Measurements from ENCODE around the gene PGAM5.
A peak's percentile ranks its signal among the peaks of the same experiment; 100 is the strongest.
"Not testable (repeated sequence)": the region's sequence is repeated elsewhere in the genome, so short reads cannot be mapped to it uniquely, and the experiment has no call there.

PGAM5 gene

DNA sequence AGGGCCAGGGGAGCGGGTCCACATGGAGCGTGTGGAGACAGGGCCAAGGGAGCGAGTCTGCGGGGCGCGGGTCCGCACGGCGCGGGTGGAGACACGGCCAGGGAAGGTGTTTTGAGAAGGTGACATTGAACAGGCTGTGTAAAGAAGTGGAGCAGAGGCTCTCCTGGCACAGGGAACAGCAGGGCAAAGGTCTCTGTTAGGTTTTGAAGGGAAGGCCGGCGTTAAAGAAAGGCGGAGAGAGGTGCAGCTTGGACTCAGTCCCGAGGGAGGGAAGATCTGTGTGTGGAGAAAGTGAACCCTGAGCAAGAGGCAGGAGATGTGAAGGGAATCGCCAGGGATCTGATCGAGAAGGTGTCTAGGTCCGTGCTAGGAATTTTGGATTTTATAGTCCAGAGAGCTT, 21.4 kb upstream of the PGAM5 start:
- no peak for DNase-seq (ENCODE audit: low read depth)
- peak overlapping the region; percentile 38 for H3K4me3 ChIP-seq (ENCODE audit: low read depth, low read length)

DNA sequence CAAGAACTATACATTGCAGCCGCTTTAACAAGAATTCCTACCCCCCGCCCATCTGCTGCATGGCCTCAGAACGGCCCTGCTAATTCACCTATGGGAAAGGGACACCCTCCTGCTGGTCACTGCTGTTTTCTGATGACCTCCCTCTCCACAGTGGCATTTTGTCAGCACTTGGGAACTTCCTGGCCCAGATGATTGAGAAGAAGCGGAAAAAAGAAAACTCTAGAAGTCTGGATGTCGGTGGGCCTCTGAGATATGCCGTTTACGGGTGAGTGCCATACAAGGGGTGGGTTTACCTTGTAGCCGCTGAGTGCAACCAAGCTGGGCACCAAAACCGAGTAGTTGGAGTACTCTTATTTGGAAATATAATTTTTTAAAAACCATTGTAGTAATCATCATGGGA, 20.5 kb upstream of the PGAM5 start:
- TF ChIP-seq, protein P1, sequence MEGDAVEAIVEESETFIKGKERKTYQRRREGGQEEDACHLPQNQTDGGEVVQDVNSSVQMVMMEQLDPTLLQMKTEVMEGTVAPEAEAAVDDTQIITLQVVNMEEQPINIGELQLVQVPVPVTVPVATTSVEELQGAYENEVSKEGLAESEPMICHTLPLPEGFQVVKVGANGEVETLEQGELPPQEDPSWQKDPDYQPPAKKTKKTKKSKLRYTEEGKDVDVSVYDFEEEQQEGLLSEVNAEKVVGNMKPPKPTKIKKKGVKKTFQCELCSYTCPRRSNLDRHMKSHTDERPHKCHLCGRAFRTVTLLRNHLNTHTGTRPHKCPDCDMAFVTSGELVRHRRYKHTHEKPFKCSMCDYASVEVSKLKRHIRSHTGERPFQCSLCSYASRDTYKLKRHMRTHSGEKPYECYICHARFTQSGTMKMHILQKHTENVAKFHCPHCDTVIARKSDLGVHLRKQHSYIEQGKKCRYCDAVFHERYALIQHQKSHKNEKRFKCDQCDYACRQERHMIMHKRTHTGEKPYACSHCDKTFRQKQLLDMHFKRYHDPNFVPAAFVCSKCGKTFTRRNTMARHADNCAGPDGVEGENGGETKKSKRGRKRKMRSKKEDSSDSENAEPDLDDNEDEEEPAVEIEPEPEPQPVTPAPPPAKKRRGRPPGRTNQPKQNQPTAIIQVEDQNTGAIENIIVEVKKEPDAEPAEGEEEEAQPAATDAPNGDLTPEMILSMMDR (IDR thresholded peaks at IDR 0.05; ENCODE audit: control insufficient read depth, extremely low read depth, insufficient read depth), result no peak
- H3K4me3 ChIP-seq (ENCODE audit: low read depth, low read length), result no peak overlapping the region
- no peak for DNase-seq (ENCODE audit: low read depth)

More for the DNA sequence above, 21.4 kb upstream of the PGAM5 start:
- TF ChIP-seq, protein P1 (IDR thresholded peaks at IDR 0.05; ENCODE audit: control insufficient read depth, extremely low read depth, insufficient read depth), result no peak

DNA sequence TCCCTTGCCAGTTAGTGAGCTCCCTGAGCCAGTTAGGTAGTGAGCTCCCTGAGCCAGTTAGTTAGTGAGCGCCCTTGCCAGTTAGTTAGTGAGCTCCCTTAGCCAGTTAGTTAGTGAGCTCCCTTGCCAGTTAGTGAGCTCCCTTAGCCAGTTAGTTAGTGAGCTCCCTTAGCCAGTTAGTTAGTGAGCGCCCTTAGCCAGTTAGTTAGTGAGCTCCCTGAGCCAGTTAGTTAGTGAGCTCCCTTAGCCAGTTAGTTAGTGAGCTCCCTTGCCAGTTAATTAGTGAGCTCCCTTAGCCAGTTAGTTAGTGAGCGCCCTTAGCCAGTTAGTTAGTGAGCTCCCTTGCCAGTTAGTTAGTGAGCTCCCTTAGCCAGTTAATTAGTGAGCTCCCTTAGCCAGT, 18.6 kb upstream of the PGAM5 start:
- H3K4me3 ChIP-seq (ENCODE audit: low read depth, low read length), result not testable (repeated sequence)

DNA sequence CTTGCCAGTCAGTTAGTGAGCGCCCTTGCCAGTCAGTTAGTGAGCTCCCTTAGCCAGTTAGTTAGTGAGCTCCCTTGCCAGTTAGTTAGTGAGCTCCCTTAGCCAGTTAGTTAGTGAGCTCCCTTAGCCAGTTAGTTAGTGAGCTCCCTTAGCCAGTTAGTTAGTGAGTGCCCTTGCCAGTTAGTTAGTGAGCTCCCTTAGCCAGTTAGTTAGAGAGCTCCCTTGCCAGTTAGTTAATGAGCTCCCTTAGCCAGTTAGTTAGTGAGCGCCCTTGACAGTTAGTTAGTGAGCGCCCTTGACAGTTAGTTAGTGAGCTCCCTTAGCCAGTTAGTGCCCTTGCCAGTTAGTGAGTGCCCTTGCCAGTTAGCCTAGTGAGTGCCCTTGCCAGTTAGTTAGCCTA, 15.8 kb upstream of the PGAM5 start:
- not testable (repeated sequence) for H3K4me3 ChIP-seq (ENCODE audit: low read depth, low read length); DNase-seq (ENCODE audit: low read depth)

More for the DNA sequence above, 18.6 kb upstream of the PGAM5 start:
- DNase-seq (ENCODE audit: low read depth), result not testable (repeated sequence)

DNA sequence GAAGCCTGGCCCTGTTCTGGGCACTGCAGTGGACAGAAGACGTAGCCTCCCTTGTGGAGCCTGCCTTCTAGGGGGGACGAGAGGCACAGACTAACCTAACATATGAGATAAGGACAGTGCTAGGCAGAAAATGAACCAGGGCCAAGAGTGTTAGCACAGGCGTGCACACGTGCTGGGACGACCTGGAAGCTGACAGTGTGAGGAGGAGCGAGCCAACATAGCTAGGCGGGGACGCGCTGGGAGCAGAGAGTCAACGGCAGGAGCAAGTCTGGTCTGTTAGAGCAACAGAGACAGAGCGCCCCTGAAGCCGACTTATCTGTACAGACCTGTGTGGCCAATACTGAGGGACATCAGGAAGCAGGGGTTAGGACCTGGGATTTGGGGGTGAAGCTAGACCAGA, 15.2 kb upstream of the PGAM5 start:
- no peak for DNase-seq (ENCODE audit: low read depth)

DNA sequence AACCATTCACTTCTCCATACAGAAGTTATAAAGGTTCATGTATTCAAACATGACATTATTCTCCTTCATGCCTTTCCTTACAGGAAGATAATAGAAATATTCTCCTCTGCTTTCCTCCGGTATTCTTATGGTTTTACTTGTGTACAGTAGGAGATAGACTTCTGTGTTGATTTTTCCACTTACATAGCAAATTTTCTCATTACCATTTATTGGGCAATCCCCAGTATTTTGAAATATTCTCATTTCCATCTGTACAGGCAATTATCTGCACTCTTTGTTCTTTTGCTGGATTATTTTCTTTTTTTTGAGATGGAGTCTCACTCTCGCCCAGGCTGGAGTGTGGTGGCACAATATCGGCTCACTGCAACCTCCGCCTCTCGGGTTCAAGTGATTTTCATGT, 12.3 kb upstream of the PGAM5 start:
- DNase-seq (ENCODE audit: low read depth), result no peak
- no peak overlapping the region for H3K4me3 ChIP-seq (ENCODE audit: low read depth, low read length)

More for the DNA sequence above, 15.2 kb upstream of the PGAM5 start:
- TF ChIP-seq, protein P1 (IDR thresholded peaks at IDR 0.05; ENCODE audit: control insufficient read depth, extremely low read depth, insufficient read depth), result no peak
- no peak overlapping the region for H3K4me3 ChIP-seq (ENCODE audit: low read depth, low read length)

DNA sequence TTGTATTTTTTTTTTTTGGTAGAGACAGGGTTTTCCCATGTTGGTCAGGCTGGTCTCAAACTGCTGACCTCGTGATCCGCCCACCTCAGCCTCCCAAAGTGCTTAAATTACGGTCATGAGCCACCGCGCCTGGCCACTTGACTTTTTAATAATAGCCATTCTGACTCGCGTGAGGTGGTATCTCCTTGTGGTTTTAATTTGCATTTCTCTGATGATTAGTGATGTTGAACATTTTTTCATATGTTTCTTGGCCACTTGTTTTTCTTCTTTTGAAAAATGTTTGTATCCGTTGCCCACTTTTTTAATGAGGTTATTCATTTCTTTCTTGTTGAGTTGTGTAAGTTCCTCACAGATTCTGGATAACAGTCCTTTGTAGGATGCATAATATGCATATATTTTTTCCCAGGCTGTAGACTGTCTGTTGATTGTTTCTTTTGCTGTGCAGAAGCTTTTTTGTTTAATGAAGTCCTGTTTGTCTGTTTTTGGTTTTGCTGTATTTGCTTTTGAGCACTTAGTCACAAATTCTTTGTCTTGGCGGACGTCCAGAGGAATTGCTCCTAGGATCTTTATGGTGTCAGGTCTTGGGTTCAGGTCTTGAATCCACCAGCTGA, 10.3 kb upstream of the PGAM5 start:
- DNase-seq (ENCODE audit: low read depth), result peak; percentile 94
- TF ChIP-seq, protein P1 (IDR thresholded peaks at IDR 0.05; ENCODE audit: control insufficient read depth, extremely low read depth, insufficient read depth), result no peak
- H3K4me3 ChIP-seq (ENCODE audit: low read depth, low read length), result no peak overlapping the region

More for the DNA sequence above, 12.3 kb upstream of the PGAM5 start:
- TF ChIP-seq, protein P1 (IDR thresholded peaks at IDR 0.05; ENCODE audit: control insufficient read depth, extremely low read depth, insufficient read depth), result no peak

DNA sequence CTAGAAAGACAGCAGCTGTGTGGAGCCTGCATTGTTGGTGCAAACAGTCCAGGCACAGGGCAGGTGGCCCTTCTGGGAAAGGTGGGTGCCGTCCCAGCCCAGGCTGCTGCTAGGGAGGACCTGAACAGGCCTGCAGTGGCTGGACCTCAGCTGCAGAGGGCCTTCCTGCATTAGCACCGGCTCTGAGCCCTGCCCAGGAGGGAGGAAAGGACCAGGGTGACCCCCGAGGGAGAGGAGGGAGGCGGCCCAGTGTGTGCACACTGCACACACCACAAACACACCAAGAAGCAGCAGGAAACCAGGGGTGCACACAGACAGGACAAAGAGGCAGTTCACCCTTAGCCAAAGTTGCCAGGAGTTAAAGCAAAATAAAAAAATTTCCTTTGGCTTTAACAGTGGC, 8.0 kb upstream of the PGAM5 start:
- TF ChIP-seq, protein P1 (IDR thresholded peaks at IDR 0.05; ENCODE audit: control insufficient read depth, extremely low read depth, insufficient read depth), result no peak
- no peak overlapping the region for H3K4me3 ChIP-seq (ENCODE audit: low read depth, low read length)
- DNase-seq (ENCODE audit: low read depth), result no peak
